ENCODE results near the gene ATP8A2.
"Not testable (repeated sequence)": the region's sequence is repeated elsewhere in the genome, so short reads cannot be mapped to it uniquely, and the experiment has no call there.

Gene ATP8A2

DNA sequence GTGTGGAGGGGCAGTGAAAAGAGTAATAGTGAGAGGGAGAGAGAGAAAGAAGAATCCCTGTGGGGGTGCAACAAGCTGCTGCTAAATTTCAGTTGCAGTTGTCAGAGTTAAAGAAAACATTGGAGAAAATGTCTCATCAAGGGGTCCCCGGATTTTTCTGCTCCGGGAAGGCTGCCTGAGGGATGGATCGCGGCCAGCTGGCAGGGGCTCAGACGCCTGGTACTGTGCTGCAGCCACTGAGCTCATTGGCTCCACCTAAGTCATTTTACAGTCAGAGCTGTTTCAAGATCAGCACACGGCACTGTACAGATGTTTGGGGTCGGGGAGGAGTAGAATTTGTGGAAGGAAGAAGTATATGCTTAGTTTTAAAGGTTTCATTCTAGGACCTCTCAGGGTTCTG lies 573.8 kb downstream of the ATP8A2 start:
- DNase-seq (ENCODE audit: low read depth in 1 of 2, low spot score in 1 of 2), result no peak

DNA sequence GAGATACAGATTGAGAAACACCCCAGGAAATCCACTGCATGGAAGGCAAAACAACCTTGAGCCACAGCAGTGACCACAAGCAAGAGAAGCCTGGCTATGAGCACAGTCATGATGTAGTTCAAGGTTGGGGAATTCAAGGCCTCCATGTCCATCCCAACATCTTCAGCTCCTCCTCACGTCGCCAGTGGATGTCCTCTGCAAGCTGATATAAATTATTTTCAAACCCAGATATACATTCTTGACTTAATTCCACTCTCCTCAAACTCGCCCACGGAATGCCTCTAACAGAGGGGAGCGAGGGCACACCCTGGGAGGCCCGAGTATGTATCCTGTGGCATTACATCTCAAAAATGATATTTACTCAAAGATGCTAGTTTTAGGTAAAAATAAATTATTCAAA lies 574.5 kb downstream of the ATP8A2 start:
- DNase-seq (ENCODE audit: low read depth in 1 of 2, low spot score in 1 of 2), result no peak

DNA sequence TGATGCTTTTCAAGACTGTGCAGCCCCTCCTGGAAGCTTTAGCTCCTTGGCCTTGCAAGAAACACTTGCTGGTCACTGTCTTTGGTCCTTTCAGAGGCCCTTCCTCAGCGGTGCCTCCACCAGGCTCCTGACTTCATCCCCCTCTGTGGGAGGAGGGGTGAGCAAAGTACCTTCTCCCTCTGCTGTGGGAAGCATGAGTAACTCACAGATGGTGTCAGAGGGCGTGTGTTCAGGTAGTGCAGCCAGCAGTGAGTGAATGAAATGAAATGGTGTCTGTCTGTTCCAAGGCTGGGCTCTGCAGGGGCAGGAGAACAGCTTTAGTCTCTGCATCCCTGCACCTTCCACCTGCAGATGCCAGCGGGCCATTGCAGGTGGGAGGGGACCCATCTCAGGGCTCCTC lies 577.1 kb downstream of the ATP8A2 start:
- no peak for DNase-seq (ENCODE audit: low read depth in 1 of 2, low spot score in 1 of 2)

DNA sequence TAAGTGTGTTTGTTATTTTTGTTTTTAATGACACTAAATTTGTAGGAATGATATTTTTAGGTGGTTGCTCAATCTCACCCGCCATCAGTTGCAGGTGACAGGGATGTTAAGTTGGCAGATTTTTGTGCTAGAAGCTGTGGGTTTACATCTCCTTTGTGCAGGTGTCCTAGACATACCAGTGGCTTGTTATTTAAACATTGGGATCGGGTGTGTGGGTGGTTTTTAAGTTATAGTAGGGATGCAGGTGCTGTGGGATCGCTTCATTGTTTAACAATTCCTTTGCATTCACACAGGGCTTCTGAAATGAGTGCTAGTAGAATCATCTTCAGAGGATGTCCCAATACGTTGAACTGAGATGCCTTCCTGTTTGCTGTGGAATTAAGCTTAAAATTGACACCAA lies 580.1 kb downstream of the ATP8A2 start:
- no peak for DNase-seq (ENCODE audit: low read depth in 1 of 2, low spot score in 1 of 2)

DNA sequence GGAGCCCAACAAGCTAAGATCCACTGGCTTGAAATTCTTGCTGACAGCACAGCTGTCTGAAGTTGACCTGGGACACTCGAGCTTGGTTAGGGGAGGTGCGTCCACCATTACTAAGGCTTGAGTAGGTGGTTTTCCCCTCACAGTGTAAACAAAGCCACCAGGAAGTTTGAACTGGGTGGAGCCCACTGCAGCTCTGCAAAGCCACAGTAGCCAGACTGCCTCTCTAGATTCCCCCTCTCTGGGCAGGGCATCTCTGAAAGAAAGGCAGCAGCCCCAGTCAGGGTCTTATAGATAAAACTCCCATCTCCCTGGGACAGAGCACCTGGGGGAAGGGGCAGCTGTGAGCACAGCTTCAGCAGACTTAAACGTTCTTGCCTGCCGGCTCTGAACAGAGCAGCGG lies 582.3 kb downstream of the ATP8A2 start:
- DNase-seq (ENCODE audit: low read depth in 1 of 2, low spot score in 1 of 2), result not testable (repeated sequence)

DNA sequence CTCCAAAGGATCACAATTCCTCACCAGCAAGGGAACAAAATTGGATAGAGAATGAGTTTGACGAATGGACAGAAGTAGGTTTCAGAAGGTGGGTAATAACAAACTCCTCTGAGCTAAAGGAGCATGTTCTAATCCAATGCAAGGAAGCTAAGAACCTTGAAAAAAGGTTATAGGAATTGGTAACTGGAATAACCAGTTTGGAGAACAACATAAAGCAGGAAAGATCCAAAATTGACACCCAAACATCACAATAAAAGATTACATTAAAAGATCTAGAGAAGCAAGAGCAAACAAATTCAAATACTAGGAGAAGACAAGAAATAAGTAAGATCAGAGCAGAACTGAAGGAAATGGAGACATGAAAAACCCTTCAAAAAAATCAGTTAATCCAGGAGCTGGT lies 583.2 kb downstream of the ATP8A2 start:
- not testable (repeated sequence) for DNase-seq (ENCODE audit: low read depth in 1 of 2, low spot score in 1 of 2)

DNA sequence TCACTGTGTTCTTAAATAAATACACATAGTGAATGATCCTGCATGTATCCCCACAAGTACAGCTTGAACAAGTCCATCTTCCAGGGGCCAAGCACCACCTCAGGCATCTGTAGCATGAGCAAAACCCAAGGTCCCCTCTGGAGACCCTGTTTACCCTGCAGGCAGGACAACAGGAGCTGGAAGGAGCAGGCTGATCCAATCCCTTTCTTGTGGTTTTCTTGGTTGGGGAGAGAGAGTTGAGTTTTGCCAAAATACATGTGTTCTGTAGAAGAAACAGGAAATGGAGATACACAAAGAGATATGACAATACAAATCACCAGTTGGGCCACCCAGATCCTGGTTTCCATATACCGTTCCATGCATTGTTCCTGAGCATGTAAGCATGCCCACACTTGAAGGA lies 587.2 kb downstream of the ATP8A2 start:
- DNase-seq (ENCODE audit: low read depth in 1 of 2, low spot score in 1 of 2), result no peak

DNA sequence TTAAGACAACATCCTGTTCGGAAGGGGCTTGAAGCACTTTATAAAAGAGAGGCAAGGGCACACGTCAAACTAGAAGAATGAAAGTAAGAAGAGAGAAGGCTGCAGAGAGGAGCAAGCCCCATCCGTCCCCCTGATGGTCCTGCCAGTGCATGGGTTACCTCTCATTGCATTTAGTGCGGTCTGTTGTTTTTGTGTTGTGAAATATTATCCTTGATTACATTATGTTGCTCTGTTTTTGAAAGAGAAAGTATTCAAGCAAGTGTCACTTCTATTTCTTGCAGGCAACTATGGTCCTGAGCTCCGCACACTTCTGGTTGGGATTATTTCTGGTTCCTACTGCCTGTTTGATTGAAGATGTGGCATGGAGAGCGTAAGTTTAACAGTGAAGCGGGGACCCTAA lies 589.5 kb downstream of the ATP8A2 start:
- no peak for DNase-seq (ENCODE audit: low read depth in 1 of 2, low spot score in 1 of 2)

DNA sequence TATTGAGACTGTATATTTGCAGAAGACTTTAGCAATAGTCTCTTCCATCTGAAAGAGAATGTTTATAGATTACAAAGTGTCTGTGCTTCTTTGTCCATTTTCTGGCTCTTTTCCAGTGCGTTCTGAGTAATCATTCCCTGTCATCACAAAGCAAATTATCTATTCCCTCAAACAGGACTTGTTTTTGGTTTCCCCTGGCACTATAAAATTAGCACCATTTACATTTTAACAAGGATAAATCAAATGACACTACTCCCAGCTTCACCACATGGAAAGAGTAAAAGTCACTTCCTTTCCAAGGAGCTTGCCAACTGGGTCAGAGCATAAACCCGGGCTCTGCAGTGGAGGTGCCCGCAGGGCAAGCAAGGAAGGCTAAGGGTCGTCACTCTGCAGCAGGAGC lies 591.9 kb downstream of the ATP8A2 start:
- DNase-seq (ENCODE audit: low read depth in 1 of 2, low spot score in 1 of 2), result no peak

DNA sequence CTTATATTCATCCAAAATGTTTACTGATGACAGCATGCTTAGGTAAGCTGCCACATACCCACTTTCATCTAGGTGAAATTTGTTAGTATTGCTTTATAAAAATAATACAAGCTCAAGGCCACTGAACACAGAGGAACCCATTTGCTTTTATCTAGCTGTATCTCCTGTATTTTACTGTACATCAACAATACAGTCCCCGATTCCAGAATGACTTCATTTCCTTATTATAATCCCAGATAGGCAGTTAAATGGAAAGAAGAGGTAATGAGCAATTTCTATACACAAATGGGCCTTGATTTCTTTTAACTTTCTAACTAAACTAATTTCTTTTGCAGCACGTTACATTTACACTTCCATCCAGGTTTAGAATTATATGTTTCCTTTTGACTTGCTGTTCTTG lies 593.8 kb downstream of the ATP8A2 start:
- no peak for DNase-seq (ENCODE audit: low read depth in 1 of 2, low spot score in 1 of 2)

DNA sequence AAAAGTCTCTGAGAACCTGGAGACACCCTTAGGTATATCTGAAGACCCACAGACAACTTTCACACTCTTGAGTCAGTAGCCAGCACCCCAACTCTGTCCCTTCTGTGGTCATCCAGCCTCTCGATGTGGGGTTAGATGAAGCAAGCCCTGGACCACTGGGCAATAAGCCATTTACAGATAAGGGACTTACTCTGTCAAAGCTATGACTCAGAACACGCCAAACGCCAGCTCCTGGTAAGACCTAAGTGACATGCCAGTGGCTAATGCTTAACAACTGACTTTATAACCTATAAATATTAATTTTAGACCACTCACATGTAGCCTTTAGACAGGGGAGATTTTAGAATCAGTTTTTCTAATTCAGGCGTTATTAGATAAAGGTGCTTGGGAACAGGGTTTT lies 594.3 kb downstream of the ATP8A2 start:
- DNase-seq (ENCODE audit: low read depth in 1 of 2, low spot score in 1 of 2), result no peak

DNA sequence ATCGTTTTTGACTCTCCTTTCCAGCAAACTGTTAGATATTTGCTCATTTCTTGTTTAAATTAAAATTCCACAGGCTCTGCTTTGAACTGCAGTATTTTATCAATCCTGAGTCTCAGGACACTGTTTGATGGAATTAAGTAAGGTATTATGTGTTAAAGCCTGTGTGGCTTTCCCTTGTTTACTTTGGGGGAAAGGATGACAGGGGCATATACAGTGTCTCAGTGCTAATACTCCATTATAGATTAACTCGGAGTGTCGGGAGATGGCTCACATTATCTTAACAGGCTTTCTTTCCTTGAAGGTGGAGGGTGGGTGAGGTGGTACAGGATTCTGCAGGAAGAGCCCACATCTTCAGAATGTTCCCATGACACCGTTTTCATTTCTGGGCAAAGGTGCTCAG lies 595.4 kb downstream of the ATP8A2 start:
- DNase-seq (ENCODE audit: low read depth in 1 of 2, low spot score in 1 of 2), result no peak

DNA sequence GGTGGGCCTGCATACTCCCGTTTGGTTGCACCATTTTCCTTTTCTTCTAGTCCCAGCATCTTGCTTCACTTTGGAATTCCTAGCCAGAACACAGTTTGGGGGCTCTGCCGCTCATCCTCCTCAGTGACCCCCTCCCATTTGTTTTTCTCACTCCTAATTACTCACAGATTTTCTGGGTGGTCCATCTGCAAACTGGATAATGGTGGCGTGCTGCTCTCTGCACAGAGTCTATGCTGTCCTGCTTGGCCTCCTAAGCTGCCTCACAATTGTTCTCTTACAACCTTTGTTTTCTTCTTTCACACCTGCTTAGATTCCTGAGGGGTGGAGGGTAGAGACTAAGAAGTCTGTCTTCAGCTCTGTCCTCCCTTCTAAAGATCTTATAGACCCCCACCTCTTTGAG lies 599.3 kb downstream of the ATP8A2 start:
- no peak for DNase-seq (ENCODE audit: low read depth in 1 of 2, low spot score in 1 of 2)

DNA sequence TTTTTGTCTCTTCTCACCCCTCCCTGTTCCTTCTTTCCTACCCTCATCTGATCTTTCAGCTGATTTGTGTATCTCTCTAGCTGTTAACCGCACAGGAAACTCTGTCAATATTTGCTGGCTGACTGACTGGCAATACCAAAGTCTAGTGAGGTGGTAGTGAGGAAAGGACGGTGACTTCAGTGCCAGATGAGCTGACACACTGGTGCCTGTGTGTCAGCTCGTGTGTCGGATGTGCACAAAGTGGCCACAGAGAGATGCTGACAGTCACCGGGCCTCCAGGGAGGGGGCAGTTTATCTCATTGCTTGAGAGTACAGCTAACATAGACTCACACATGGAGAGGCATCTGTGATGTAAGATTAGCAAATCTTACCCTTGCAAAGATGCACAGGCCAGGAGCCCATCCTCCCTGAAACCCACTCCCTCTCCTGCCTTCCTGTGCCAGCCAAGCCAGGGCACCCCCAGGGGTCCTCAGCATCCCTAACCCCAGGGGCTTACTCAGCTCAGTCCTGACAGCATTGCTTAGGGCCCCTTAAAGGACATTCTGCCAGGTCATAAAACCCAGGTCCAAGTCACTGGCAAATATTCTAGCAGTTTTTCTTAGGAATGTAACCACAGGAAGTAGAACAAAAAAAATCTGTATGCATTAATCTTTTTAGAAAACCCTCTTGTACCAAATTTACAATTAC lies 599.8 kb downstream of the ATP8A2 start:
- no peak for DNase-seq (ENCODE audit: low read depth in 1 of 2, low spot score in 1 of 2)

DNA sequence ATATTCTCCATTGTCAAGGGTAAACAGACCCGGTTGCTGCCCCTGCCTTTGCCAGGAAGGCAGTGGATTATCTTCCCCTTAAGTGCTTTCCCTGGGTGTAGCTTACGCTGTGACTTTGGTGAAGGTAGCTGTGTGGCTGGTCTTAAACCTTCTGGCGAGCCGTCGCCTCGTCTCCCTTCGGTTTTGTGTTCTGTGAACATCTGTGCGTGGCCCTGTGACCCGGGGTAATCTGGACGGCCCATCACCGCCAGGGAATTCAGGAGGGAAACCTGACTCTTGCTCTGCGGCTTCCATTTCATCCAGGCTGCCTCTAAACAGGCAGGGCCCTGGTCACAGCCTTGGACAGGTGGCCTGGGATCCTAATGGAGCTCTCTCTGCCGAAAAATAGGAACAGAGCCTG lies 601.3 kb downstream of the ATP8A2 start:
- DNase-seq (ENCODE audit: low read depth in 1 of 2, low spot score in 1 of 2), result no peak

DNA sequence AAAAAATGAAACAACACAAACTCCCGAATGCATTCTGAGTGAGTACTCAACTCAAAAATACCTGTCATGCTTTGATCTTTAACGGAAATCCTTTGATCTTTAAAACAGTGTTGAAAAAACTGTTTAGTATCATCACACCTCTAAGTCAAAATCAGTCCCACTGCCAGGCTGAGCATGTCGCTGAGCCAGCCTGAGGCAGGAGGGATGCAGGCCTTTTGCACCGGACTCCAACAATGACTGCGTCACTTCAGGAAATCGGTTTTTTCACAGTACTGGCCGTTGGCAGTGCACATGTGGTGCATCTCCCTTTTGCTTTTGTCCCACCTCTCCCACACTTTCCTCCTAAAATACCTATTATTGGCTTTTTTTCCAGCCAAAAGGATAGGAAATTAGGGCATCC lies 601.8 kb downstream of the ATP8A2 start:
- DNase-seq (ENCODE audit: low read depth in 1 of 2, low spot score in 1 of 2), result no peak

DNA sequence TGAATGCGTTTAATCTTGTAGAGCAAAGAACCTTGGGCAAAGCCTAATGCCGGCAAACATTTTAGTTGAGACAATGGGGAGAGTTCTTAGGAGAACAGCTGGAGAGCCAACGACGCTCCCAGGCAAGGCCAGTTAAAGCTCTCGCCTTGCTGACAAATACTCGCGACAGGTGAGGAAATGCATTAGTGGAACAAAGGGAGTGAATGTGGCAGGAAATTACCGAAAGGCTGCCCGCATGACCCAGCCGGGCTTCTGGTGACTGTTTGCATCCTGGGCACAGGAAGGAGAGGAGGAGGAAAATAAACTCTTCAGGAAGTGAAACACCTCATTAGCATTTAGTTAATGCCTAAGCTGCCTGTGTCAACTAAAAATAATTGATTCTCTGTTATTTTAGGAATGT lies 605.4 kb downstream of the ATP8A2 start:
- no peak for DNase-seq (ENCODE audit: low read depth in 1 of 2, low spot score in 1 of 2)

DNA sequence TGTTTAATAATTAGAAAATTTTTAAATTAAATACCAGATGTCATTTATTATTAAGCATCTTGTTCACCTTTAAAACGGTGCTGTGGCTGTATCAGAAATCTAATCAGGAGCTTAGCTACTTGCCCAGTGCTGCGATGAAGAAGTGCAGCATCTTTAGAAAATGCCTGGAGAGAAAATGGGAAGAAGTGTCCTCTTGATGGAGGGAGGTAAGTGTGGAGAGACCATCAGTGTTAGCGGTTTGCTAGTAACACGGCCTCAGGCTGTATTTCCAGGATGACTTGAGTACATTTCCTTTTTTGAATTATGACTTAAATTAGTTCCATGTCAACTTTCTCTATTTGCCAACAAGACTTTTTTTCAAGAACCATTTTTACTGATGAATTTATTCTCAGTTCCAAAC lies 605.9 kb downstream of the ATP8A2 start:
- DNase-seq (ENCODE audit: low read depth in 1 of 2, low spot score in 1 of 2), result no peak

DNA sequence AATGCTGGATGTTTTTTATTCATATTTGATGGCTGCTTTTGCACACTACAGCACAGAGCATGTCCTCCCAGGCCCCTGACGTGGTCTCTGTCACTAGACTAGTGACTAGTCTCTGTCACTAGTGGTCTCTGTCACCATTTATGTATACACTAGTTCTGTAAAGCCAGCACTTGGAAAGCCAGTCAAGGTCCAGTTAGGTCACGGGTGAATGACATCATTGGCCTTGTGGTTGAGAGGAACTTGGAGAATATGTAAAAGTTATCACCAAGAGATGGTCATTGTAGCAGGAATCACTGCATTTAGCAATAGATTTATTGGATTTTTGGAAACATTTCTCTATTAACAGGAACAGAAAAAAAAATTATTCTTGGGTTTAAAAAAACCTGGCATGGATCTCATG lies 607.2 kb downstream of the ATP8A2 start:
- no peak for DNase-seq (ENCODE audit: low read depth in 1 of 2, low spot score in 1 of 2)

DNA sequence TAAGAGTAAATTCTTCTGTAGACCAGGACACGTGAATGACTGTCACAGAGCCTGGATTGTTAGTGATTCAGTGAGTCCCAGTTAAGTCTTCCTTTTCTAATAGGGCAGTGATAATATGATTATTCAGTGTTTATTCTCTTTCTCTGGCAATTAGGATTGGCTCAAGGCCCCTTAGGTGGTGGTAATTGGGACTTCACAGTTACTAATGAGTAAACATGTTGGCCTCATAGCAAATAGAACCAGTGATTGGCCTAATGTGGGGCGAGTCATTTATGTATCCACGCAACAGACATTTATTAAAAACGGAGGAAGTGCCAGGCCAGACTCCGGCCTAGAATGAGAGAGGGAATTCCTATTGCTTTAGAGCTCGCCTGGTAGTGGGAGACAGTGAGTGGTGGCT lies 607.6 kb downstream of the ATP8A2 start:
- DNase-seq (ENCODE audit: low read depth in 1 of 2, low spot score in 1 of 2), result no peak

DNA sequence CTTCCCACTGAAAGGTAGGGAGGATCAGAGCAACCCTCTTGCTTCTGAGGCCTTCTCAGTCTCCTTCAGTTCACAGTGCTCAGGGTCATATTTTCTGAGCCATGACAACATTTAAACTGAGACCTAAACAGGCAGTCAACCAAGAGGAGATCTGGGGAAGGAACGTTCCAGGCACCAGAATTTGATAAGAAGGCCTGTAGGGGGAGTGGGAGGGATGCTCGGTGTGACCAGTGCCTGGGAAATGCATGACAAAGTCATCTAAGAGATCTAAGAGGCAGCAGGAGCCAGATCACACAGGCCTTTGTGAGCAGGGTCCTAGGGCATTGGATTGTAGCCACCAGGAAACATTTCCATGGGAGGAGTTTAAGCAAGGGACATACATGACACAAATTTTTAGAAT lies 608.5 kb downstream of the ATP8A2 start:
- DNase-seq (ENCODE audit: low read depth in 1 of 2, low spot score in 1 of 2), result no peak

DNA sequence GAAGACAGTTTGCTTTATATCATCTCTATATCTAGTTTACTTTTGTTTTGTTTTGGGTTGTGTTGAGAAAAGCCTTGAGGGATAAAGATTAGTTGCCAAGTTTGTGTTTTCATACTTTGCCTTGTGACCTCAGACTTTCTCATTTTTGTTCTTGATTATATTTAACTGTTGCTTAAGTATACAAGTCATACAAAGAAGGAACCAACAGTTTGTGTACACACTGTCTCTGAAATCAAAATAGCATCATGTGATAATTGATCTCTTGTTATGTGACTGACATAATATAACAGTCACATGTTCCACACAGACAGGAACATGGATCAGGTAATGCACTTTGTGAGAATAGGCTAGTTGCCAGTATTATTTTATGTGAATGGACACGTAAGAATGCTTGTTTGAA lies 609.3 kb downstream of the ATP8A2 start:
- DNase-seq (ENCODE audit: low read depth in 1 of 2, low spot score in 1 of 2), result no peak

DNA sequence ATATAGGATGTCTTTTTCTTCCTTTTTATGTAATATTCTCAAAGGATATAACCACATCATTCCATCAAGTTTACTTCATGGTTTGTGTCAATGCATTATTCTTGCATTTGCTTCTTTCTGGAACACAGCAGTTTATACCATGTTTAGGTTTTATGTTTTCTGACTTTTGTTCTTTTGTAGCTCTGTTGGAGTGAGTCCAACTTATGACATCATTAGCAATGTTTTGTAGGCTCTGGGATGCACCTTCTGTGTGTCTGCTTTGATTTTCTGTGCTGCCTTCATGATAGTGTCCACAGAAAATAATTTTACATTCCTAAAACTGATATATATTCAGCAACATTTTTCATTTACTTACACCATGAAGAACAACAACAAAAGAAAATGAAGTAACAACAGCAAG lies 611.1 kb downstream of the ATP8A2 start:
- DNase-seq (ENCODE audit: low read depth in 1 of 2, low spot score in 1 of 2), result no peak

DNA sequence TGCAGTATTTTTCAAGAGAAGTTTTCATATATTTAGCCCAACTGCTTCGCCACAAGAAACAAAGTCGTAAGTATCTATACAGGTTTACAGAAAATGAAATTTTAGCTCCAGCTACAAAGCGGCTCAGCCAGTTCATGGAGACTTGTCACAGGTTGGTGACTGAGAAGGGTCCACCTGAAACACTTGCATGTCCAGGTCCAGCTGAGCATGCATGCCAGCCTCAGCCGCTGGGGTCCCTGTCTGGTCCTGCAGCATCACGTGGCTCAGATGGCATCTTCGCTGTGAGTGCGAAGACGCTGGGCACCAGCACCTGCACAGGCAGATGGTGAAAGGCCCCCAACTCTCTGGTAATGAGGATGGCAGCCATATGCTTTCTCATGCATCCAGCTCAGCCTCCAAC lies 616.2 kb downstream of the ATP8A2 start:
- no peak for DNase-seq (ENCODE audit: low read depth in 1 of 2, low spot score in 1 of 2)

Data from activated CD4-positive, alpha-beta T cell treated with anti-CD3 and anti-CD28 coated beads, Interleukin-2, amount 50 U/mL, for 24 hours (primary cell).